GM12878 (cell line): ENCODE results near the gene EXOSC10.

Source experiments
- EZH2 ChIP-seq: IDR thresholded peaks from 2 replicates; pipeline ENCODE4 v1.6.1; 2012; ENCODE audit warnings: low read depth, mild to moderate bottlenecking, control low read depth, inconsistent platforms, low read length, borderline replicate concordance; ENCODE audit not compliant: control insufficient read depth
- ZNF384 ChIP-seq: IDR thresholded peaks from 2 replicates; pipeline ENCODE4 v1.6.1; 2012; ENCODE audit warnings: low read depth, mild to moderate bottlenecking, low read length, improper control_type of control experiment, borderline replicate concordance
- TF ChIP-seq, protein P1 (sequence below): IDR thresholded peaks from 2 replicates; pipeline ENCODE4 v1.6.1; 2011; ENCODE audit warnings: low read depth, mild to moderate bottlenecking, low read length, moderate library complexity, borderline replicate concordance; ENCODE audit errors: extremely low read depth

DNA sequence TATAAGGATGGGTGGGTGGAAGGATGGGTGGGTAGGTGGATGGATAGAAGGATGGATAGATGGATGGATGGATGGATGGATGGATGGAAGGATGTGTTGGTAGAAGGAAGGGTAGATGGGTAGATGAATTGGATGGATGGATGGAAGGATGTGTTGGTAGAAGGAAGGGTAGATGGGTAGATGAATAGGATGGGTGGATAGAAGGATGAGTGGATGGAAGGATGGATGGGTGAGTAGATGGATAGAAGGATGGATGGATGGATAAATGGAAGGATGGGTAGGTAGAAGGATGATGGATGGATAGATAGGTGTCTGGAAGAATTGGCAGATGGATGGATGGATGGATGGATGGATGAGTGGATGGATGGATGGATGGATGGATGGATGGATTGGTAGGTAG is 58.6 kb downstream of the EXOSC10 start:
- TF ChIP-seq, protein P1, sequence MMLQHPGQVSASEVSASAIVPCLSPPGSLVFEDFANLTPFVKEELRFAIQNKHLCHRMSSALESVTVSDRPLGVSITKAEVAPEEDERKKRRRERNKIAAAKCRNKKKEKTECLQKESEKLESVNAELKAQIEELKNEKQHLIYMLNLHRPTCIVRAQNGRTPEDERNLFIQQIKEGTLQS = no peak
- no peak for TF ChIP-seq ZNF384
- TF ChIP-seq EZH2 = no peak
